GM04503 (cell line): ENCODE results near the gene ANKFN1.
A peak's percentile ranks its signal among the peaks of the same experiment; 100 is the strongest.

Experiments used
- DNase-seq: peaks from one replicate; pipeline ENCODE4 v3.0.0-alpha.2; 2012; ENCODE audit warnings: low read depth

ANKFN1 gene

DNA sequence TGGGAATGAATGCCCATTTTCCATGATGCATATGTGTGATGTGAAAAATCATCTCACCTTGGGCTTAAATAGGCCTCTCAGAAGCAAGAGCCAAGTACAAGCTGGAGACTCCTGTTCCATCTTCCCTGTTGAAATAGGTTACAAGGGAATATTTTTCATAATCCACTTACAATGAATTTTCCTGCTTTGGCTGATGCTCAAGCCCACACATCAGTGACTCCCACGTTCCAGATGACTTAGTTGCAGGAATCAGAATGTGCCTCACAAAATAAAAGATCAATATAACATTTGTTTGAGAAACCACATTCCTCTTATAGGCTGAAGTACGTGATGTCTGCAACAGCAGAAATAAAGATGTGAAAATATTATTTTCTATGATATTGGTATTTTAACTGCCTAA, 24.1 kb downstream of the ANKFN1 start:
- DNase-seq, result no peak

DNA sequence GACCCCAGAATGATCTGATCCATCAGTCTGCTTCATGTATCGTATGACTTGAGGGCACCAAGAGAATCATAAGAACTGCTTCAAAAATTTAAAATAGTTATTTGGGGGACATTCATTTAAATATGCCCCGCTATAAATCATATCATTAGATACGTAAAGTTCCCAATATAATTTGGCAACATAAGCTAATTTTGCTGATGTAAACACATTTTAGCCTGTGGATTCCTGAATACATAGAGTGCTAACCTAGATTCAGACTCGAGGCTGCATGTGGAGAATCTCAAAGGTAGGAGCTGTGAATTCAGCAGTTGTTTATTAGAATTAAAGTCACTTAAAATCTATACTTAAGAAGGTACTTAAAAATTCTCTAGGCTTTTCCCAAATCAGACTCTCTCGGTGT, 24.9 kb downstream of the ANKFN1 start:
- no peak for DNase-seq

DNA sequence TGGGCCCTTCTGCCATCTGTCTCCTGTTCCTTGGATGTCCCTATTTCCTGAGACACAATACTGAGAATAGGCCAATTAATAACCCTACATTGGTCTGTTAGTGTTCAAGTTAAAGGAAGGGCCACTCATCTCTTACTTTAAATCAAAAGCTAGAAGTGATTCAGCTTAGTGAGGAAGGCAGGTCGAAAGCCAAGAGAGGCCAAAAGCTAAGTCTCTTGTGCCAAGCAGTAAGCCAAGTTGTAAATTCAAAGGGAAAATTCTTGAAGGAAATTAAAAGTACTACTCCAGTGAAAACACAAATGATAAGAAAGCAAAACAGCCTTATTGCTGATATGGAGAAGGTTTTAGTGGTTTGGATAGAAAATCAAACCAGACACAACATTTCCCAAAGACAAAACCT, 28.8 kb downstream of the ANKFN1 start:
- DNase-seq, result no peak

DNA sequence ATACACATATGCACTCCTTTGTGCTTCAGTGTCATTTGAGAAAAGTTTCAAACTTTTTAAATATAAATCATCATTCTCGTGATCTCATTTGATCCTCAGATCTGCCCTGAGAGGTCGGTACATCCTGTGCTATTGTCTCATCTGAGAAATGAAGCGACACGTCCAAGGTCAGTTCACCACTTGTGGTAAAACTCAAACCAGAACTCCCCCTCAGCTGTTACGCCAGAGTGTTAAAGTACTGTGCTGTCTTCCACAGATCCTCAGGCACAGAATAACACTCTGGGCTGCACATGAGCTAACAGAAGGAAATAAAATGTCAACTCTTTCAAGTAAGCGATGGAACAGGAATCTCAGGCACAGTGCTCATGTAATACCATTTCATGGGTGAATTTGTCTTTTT, 31.4 kb downstream of the ANKFN1 start:
- DNase-seq, result no peak

DNA sequence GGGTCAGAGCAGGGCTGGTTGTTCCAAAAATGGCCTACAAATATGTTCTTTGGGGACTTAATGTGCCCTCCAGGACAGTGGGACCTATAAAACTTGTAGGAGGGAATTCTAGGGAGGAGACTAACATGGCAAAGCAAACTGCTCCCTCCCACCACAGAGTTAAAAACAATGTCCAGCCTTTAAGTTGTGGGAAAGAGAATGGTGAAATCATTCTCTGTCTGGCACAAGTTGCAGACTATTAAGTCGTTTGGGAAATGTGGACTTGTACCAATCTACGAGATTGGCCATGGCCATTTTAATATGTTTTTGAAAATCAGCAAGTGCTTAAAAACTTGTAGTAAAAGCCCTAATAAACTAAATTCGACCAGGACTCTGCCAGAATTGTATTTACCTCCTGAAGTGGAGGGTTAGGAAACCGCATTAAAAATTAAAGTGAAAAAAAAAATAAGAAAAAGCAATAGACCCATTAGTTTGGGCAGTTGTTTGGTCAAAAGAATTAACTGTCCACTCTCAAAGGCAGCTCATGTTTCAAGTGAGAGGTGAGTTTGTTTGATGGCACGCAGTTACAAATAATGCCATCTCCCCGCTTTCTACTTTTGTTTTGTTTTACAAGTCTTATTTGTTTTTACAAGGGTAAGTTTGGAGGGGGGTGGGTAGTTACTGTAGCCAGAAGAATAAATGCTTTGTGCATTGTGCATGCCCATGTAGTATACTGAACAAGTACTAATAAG, 32.4 kb downstream of the ANKFN1 start:
- no peak for DNase-seq

DNA sequence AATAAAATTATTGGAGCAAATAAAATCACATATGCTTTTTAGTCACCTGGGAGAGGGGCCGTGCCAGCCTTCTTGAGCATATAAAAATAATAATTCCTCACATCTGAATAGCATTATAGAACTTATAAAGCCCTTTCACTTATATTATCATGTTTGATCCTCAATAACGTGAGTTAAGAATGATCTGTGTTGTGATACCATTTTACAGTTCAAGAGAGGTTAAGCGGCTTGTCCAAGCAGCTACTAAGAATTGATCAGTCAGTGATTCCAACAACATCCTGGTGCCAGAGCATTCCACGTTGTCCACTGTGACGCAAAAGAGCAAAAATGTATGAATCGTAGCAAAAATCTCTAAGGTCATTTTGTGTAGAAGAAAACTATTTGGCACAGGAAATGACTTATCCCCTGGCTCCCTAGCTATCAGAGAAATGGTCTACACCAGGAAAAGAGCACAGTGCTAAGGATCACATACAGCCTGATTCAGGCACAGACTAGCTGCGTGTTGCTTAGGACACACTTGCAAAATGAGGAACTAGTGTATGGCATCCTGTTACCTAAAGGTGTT, 33.0 kb downstream of the ANKFN1 start:
- DNase-seq, result peak; percentile 73

DNA sequence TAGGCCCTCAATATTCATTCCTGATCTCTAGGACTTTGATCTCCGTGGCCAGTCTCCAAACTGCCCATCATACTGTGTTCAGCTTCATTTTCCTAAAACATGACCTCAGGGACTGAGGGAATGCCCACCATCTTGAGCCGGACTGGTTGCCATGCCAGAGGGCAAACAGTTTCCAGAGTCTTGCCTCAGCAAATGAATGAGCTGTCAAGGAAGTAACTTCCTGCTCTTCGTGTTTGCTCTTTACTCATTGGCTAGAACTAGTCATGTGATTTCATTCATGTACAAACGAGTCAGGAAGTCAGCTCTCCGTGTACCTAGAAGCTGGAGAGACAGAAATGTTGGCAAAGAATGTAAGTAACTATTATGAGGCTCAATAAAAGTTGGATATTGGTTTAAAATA, 50.2 kb downstream of the ANKFN1 start:
- no peak for DNase-seq

DNA sequence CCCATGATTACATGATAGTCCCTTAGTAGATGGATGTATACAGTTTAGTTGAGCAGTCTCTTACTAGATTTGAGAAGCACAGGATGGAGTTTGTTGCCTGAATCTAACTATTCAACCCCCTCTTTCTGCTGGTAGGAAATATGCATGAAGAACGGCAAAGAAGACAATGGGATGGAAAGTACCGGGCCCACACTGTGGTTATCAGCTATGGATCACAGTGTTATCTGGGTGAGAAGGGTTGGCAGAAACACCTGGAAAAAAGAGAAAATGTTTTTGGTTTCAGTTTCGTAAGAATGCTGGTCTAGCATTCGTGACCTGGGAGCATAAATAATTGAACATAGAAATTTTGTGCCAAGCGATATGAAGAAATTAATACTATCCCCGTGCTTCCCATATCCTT, 53.1 kb downstream of the ANKFN1 start:
- no peak for DNase-seq

DNA sequence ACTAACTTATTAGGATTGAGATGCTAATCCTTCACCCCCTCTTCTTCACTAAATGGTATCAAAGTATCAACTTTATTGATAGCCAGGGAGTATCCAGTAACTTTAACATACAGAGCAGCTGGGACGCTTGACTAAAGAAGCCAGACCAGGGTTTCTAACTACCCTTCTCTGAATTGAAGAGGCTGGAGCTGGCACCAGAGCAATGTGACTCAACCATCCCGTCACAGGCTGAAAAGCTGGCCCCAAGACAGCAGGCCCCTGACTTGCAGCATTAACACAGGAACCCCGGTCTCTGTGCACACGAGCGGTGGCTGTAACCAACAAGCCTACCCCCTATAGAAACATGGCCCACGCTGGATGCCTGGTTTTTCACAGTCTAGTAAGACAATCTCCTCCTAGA, 59.8 kb downstream of the ANKFN1 start:
- no peak for DNase-seq

DNA sequence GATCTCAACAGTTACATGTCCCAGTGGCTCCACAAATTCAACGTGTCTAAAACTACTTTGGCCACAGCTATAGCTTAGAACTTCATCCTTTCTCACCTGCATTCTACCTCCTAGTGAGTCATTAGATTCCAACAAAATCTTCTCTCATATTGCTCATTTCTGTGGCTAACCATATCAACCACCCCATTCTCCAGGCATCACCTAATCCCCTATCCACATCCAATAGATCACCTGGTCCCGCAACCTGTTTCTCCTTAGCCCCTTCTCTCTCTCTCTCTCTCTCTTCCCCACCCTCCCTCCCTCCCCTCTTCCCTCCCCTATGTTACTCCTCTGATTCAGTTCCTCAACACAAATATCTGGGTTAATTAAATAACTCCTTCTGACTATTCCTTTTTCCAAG, 64.6 kb downstream of the ANKFN1 start:
- DNase-seq, result no peak

DNA sequence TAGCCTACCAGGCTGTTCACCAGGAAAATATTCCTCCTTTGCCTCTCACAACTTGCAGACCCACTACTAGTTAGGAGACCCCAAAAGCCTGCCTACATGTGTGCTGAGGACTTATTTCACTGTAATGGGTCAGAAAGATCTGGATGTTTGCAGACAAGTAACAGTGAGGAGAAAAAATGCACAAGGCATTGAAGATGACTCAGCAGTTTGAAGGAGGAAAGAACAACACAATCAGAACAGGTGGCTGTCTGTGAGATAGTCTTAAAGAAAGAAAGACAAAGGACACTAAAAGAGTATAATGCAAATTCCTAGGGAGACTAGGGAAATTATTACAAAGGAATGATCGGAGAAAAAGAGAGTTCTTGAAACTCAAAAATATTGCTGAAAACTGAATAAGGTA, 69.0 kb downstream of the ANKFN1 start:
- DNase-seq, result no peak

DNA sequence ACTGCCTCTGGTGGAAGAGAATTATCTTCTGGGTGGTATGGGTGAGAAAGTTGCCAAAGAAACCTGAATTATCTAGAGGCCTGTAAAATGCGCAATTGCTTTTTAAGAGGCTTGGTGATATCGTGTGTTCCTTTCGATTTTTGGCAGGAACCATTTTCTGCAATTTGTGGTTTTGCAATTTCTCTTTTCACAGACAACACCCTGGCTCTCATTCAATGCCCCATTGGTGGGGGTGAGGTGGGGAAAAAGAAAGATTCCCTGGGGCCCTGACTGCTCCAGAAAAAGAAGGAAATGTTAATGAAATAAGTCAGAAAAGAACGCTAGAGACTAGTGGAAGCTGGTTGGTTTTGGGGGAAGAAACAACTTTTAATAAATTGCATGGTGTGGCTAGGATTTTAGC, 77.4 kb downstream of the ANKFN1 start:
- DNase-seq, result peak; percentile 55

DNA sequence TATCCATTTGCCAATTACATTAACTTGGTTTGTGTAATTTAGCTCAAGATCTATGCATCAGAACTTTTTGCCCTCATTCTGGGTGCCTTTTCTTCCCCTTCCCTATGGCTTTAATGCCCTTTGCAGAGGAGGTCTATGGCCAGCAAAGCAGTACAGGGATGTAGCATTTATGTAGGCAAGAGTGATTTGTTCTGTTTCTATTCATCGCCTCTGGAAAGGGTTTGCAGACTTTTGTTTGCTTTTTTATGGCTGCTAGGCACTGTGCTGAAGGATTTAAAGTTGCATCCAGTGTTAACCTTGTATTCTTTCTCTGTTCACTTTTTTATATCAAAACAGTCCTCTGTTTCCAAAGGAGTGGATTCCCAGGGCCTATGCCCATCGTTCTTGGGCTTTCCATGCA, 78.0 kb downstream of the ANKFN1 start:
- no peak for DNase-seq

DNA sequence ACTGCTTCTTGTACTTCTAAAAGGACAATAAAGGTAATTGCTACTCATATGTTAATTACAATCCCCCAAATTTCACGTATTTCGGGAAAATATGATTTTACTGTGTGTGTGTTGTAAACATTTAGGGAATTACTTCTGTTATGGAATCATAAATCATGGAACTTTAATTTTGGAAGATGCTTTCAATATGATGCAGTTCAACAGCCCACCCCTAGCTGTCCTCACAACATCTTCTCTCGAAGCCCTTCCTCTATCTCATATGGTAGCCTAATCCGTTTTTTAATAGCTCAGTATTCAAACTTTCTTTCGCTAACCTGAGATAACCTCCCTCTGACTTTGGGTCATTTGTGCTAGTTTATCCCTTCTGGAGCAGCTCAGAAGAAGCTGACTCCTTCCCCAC, 78.4 kb downstream of the ANKFN1 start:
- no peak for DNase-seq

DNA sequence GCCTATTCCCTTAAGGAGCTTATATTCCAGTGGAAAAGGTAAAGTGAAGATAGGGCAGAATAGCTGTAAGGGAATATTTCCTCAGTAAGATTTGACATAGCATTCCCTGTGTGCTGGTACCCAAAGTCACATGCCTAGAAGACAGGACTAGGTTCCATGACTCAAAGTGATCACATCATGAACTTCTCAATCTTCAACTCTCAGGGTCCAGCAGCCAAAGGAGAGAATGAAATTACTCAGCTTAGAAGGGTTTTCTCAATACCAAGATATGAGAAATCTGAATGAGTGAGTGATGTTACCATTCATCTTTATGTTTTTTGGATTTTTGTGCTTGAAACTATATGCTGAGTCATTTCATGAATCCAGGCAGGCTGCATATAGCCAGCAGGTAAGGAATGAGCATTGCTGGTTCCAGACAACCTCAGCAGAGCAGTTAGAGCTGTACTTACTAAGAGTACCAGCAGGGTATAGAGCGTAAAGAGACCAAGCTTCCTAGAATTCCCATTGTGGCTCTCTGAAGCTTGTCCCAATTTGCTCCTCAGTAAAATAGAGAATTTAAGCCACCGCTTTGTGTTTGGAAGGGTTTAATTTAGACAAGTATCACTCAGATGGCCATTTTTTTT, 91.1 kb downstream of the ANKFN1 start:
- no peak for DNase-seq

DNA sequence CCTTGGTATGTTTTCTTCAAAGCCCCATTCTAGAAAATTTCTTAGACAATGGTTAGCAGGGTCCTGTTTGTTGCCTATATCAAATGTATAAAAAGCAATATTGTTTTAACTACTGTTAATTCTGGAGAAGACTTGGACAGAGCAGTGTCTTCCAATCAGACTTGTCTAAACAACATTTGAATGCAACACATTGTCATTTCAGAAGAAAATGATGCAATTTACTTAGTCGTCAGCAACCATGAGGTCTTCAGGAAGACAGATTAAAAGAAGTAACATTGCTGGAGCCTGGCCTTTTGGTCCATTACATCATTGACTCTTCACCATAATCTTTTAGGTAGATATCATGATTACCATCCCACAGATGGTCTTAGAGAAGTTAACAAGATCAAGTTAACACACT, 94.5 kb downstream of the ANKFN1 start:
- no peak for DNase-seq

DNA sequence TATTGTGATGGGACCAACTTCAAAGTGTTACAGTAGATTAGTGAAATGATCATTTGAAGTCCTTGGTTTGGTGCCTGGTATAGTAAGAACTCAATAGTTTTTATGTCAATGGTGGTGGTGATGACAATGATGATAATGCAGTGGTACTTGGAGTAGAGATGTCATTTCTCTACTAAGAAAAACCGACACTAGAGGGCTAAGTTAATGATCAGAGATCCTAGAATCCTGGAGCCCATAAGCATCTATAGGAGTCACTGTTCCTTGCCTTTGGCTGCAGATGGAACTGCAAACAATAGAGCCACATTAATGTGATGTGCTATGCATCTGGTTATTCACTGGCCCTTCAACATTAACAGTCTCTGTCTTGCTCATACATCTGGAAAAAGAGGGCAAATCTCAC, 103.8 kb downstream of the ANKFN1 start:
- no peak for DNase-seq

DNA sequence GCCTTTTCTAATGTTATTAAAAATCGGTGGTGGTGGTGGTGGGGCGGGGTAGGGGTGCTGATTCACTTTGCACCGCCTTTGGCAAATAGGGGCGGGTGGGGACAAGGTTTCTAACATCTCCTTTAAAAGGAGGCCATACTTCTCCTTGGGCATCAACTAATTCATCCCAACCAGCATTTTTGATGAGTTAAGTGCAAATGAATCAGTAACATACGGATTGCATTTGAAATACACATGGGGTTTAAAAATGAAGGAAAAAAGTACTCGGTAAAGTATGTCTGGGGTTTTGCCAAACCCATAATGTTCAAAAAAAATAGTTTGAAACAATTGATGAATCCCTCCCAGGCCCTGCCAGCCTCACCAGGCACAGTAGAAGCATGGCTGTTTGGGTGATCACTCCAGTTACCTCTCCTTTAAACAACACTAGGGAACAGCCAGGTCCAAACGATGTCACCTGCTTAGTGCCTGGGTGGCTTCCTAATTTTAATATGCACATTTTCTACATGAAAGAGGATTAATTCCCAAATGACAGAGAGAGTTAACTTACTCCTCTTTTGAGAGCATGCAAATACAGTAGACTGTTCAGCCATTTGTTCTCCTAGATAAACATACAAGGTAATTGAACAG, 107.2 kb downstream of the ANKFN1 start:
- peak; percentile 39 for DNase-seq

DNA sequence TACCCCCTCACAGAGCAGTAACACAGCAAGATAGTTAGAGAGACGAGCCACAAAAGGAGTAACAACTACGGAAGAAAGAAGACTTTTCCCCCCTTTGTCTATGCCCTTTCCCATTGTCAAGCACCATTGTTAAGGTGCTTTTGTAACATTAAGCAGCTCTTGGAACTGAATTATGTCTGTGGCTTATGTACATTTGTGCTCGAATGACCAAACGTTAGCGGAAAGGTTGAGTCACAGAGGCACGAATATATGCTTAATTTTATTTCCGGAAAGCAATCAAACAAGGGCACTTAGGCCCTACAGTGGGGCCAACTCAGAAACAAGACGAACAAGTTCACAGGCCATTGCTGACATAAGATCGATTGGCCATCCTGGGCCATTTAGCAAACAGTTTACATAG, 109.5 kb downstream of the ANKFN1 start:
- DNase-seq, result no peak

DNA sequence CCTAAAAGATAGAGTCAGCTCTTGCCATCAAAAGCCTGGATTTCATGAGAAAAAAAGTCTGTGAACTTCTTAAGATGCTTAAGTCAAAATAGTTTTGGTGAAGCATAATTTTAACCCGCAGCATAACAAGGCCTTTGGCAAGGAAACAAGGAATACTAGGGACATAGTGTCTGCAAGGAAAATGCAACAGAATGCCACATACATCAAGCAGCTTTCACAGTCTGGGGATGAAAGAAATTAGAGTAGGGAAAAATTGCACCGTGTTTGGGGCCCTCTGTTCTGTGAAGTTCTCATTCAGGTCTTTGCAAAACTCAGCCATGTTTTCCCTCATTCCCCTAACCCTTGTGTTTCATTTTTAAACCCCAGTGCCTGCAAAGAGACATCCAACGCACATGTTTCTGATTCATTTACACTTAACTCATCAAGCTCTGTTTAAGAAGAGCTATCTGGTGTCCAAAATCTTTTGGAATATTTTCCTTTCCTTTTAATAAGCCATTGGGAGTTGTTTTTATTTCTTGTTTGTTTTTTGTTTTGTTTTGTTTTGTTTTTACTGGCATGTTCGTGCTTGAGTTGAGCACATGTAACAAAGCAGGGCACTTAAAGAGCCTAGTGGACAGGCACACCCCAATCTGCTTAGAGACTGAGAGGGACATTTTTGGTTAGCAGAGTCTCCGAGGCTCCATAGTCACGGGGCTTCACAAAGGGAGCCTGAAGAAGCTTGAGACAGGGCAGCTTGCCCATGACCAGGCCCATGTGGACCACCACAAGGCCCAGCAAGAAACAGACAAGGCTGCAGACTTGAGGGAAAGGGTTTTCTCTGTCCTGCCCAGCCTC, 116.5 kb downstream of the ANKFN1 start:
- peak; percentile 68 for DNase-seq

DNA sequence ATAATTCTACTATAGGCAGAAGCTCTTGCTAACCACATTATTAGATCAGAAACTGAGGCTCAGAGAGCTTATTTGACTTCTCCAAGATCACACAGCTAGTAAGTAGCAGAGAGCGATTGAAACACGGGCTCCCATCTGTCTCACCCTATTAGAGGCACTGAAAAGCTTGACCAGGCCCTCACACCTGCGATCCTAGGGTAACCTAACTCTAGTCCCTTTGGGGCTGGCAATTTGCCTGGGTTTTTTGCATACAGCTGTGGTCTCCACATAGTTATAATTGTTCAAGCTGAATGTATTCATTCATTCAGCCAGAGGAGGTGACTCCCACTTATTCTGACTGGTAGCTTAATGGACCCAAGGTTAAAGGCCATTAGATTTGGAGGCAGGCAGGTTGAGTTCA, 121.2 kb downstream of the ANKFN1 start:
- DNase-seq, result no peak

DNA sequence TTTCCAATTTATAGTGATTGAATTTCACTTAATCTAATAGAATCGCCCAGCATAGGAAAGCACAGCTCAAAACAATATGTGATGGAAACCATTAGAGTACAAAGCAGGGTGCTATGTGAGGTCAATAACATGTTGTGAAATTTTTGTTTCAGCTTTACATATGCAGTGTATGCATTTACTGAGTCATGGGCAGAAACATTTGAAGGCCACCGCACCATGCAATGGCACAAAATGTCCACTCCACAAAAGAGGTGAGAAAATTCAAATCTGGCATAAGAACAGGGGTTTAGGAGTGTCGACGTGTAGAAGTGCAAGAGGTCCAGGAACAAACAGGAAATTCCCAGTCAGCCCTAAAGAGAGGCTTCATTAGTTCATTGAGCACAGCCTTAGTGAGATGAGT, 131.2 kb downstream of the ANKFN1 start:
- DNase-seq, result no peak
